Activated naive CD4-positive, alpha-beta T cell treated with Interleukin-2 at 50 U/mL for 16 hours (primary cell): ENCODE results near the gene PPP4R1.

Experiments used
- DNase-seq: peaks from one replicate; pipeline ENCODE4 v3.0.0-alpha.2; 2020

Gene PPP4R1

GRCh38 chr18:9581667-9582066 is 32.7 kb downstream of the PPP4R1 start:
- DNase-seq, result no peak

DNA sequence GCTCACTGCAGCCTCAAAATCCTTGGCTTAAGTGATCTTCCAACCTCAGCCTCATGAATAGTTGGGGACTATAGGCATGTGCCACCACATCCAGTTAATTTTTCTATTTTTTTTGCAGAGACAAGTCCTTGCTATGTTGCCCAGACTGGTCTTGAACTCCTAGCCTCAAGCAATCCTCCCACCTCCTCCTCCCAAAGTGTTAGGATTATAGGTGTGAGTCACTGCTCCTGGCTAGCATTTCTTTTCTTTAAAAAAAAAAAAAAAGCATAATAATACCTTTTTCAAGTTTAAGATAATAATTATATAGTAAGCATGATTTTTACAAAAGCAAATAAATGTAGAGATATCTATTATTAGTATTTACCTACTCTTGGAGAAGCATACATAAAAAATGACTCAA is 36.1 kb downstream of the PPP4R1 start:
- no peak for DNase-seq

DNA sequence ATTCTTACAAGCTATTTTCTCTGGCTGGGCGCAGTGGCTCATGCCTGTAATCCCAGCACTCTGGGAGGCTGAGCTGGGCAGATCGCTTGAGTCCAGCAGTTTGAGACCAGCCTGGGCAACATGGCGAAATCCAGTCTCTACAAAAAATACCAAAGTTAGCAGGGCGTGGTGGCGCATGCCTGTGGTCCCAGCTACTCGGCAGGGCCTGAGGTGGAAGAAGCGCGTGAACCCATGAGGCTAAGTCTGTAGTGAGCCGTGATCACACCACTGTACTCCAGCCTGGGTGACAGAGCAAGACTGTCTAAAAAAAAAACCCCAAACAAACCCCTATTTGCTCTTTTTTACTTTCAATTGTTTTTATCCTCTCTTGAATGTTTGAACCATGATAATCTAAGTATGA is 37.0 kb downstream of the PPP4R1 start:
- DNase-seq, result no peak

DNA sequence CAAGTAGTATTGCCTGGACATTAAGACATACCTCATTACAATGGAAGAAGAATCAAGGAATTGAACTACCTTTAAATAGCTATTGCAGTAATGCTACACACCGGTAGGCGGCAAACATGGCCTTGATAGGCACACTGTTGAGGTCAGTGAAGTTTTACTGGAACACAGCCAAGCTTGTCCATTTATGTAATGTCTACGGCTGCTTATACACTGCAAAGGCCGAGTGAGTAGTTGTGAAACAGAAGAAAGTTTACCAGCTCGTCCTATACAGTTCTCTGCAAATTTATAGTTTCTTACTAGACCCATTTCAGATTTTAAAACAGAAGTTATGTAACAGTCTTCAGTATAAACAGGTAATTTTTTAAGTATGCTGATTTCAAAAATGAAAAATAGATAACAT is 38.8 kb downstream of the PPP4R1 start:
- DNase-seq, result no peak

GRCh38 chr18:9574473-9575115 is 39.8 kb downstream of the PPP4R1 start:
- DNase-seq, result no peak

DNA sequence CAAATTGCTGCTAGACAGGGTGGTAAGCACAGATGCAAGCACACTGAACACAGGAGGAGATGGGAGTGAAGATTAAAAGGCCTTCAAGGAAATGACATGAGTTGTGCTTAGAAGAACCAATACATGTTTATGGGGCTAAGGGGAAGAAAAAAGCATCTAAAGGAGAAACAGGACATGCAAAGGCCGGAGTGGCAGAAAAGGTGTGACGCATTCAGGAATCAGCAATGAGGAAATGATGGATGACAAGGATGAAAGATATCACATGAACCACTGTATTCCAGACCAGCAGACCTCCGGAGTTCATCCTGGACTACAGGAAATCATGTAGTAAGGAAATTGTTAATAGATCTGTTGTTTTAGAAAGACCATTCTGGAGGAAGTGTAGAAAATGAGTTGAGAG is 42.8 kb downstream of the PPP4R1 start:
- DNase-seq, result no peak

GRCh38 chr18:9570255-9570654 is 44.1 kb downstream of the PPP4R1 start:
- no peak for DNase-seq

DNA sequence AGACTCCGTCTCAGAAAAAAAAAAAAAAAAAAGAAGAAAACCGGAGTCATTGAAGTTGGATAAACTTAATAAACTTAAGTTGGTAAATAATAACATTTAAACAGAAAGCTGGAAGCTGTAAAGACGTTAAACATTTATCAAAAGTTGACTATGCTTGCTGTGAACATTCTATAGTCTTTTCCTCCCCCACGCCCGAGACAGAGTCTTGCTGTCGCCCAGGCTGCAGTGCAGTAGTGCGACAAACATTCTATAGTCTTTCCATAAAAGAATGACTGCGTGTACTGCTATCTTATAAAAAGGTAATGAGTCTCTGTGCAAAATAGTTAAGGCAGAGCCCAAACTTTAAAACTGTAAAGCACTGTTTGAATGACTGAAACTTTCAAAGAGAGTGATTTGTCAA is 45.2 kb downstream of the PPP4R1 start:
- DNase-seq, result no peak

DNA sequence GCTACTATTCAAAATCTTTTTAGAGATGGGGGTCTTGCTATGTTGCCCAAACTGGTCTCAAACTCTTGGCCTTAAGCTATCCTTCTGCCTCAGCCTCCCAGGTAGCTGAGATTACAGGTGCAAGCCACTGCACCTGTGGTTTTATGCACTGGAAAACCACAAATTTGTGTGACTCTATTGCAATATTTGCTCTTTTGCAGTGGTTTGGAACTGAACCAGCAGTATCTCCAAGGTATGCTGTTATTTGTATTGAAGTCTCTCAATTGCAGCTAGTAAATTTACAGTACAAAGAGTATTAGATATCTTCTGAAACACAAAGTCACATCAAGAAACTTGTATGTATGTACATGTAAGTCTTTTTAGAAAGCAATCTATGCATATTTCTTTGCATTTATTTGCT is 46.2 kb downstream of the PPP4R1 start:
- DNase-seq, result no peak

GRCh38 chr18:9565407-9565806 is 49.0 kb downstream of the PPP4R1 start:
- DNase-seq, result no peak

DNA sequence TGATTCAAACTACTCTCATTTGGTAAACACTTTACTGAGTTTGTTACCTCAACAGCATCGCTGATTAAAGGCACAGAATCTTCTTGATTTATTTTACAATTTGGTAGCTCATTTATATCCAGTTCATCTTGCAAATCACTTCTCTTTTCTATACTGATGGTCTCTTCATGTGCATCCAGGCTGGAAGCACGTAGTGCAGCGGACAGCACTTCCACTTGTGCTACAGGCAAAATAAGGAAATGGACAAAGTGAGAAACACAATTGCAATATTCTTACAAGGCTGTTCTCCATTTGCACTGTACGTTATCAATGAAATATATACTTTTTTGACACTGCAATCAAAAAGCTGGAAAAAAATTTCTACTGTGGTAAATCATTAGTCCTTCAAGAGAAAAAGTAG is 51.0 kb downstream of the PPP4R1 start:
- DNase-seq, result no peak

DNA sequence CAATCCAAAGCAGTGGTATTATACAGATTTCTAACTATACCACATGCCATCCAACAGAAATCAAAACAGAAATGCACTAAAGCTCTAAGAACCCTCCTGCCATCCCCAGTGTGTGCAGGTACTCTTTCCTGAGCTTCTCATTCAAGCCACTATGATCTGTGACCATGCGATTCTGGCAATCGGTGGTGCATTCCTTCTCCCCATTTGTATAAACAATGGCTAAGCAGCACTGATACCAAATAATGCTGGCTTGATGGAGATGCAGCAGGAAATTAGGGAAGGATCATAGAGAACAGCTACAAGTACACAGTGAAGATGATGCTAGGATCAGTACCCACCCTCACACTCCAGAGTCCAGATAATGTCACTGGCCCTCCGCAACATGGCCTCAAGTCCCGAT is 51.8 kb downstream of the PPP4R1 start:
- DNase-seq, result no peak

GRCh38 chr18:9561759-9562158 is 52.6 kb downstream of the PPP4R1 start:
- DNase-seq, result no peak

GRCh38 chr18:9559253-9559652 is 55.1 kb downstream of the PPP4R1 start:
- DNase-seq, result no peak

DNA sequence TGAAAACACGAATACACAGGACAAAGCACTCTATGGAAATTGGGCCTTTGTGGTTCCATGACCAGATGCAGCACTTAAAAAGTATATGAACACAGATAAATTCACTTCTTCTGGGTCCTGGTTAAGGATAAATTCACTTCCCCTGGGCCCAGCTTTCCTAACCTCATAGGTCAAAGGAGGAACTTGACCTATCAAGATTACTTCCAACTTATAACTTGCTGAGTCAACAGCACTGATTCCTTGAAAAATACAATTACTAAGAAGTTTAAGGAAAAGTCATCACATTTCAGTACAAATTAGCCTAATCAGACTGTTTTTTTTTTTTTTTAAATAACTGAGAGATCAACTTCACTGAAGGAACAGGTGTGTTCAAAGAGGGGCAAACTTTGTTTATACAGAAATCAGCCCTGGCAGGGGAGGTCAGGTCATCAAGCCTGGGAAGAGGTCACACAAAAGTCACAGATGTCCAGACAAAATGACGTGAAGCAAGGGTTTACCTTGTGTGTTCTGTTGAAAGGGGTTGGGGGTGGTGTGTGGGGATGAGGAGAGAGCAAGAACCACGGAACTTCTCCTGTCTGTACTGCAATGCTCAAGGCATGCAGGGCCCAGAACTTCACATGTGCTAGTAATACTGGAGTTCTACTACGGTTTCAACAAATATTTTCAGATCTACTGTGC is 55.8 kb downstream of the PPP4R1 start:
- no peak for DNase-seq

DNA sequence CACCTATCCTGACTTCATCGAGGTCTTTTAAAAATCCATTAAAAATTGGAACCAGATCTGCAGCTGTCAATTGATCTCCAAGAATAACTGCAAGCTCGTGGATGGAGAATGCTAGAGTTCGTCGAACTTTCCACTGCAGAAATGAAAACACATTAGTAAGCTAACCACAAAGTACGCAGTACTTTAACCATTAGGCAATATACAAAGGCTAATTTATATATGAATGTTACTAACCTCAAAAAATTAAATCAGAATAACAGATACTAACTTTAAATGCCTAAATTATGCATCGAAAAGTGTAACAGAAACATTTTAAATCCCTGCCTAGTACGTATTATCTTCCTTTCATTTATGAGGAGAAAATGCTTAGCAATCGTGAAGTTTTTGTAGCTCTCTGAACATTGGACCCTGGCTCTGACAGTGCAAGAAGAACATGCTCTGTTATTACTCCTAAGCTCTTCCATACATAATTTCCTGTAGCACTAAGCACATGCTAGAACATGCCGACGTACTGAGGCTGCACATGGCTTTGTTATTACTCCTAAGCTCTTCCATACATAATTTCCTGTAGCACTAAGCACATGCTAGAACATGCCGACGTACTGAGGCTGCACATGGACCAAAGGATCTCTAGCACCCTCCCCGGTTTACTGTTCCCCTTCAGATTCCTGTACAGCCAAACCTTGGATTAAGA is 57.0 kb downstream of the PPP4R1 start:
- no peak for DNase-seq

- DNase-seq, result no peak
Observed at GRCh38 chr18:9552616-9553015, 61.7 kb downstream of the PPP4R1 start.

GRCh38 chr18:9552191-9552590 is 62.2 kb downstream of the PPP4R1 start:
- DNase-seq, result no peak

DNA sequence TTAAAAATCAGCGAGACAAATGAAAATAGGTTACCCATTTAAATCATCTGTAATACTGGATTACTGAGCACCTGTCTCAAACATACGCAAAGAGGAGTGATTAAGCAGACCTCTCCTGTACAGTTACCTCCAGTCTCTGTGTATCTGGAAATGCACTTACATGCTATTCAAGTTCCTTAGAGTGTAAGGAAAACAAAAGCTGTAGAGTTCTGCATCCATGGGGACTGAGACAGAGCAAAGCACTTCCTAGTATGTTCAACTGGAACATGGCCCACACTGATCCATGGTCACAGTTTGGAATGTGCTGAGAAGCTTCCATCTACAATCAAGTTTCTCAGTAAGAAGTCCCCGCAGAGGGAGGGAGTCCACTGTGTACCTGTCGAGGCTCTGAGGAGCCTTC is 63.9 kb downstream of the PPP4R1 start:
- DNase-seq, result no peak

GRCh38 chr18:9549405-9549804 is 65.0 kb downstream of the PPP4R1 start:
- no peak for DNase-seq

- DNase-seq, result no peak
Observed at GRCh38 chr18:9547782-9548181, 66.6 kb downstream of the PPP4R1 start.

DNA sequence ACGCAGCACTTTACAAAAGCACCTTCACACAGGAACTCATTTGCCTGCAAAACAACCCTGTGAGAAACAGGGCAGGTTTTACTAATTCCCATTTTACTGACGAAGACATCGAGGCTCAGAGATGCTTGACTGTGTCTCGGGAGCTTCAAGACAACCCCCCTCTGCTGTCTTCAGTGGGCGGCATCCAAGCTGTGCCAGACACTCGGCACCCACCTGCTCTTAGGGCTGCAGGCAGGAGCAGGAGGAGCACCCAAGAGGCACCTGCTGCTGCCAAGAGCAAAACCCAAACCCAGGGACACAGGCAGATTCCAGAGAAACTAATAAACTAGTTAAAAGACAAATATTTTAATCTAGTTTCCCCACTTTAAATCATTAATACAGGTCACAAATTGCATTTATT is 67.9 kb downstream of the PPP4R1 start:
- DNase-seq, result no peak

DNA sequence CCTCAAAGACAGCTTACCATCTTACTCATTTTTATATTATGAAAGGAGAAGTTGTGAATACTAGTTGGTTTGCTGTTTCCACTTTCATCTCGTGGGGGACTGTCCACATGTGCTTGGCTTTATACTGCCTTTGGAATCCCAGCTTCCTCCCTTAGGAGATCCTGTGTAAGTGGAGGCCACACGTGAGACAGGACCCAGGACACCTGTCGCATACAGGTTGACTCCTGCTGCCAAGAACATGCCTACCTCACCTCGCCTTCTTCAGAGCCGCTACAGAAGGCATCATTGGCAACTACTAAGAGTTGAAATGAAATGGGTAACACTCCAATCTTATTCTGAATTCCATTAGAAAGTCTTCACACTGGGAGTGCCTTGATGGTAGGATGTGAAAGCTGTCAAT is 69.3 kb downstream of the PPP4R1 start:
- DNase-seq, result no peak

DNA sequence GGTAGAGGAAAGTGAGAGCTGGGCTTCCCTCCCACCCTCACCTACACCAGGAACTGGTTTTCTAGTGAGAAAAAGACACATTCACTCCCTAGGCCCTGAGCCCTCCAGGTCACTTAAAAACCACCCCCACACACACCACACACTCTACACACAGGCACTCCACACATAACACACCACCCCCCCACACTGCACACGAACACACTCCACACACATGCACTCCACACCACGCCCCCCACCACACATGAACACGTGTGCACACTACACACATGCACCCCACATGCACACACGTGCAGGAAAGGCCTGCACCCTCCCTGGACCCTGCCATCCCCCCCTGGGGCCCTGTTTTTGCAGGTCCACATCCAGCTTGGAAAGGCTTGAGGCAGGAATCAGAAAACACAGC is 71.4 kb downstream of the PPP4R1 start:
- no peak for DNase-seq

DNA sequence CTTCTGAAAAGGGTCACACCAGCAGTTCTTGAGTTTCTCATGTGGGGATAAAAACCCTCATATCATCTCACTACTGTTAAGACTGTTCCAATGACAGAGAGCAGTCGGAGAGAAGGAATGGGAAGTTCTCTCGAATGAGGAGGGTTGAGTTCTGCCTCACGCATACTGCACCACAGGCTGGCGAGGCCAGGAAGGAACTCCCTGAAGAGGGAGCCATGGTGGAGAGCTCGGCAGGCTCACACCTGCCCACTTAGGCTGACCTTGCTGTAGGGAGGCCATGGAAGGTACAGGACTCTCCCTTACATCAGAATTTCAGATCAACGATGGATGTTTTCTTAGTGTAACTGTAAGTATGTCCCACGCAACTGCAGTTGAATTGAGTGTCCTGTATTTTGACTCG is 74.4 kb downstream of the PPP4R1 start:
- DNase-seq, result no peak
